Nephron progenitor cell (in vitro differentiated cells): ENCODE measurements around the gene TRIO.

Experiments
- DNase-seq: peaks from one replicate; pipeline ENCODE4 v3.0.0; 2021
- H3K27ac Mint-ChIP-seq: 2 replicates; pipeline ENCODE4 v1.8.0; 2021; ENCODE audit warnings: mild to moderate bottlenecking, moderate library complexity, mixed read lengths
- H3K27me3 Mint-ChIP-seq: 2 replicates; pipeline ENCODE4 v1.8.0; 2021; ENCODE audit warnings: mild to moderate bottlenecking, low read depth, mixed read lengths; ENCODE audit not compliant: poor library complexity
- H3K36me3 Mint-ChIP-seq: 2 replicates; pipeline ENCODE4 v1.8.0; 2021; ENCODE audit warnings: low read depth, mixed read lengths
- H3K4me1 Mint-ChIP-seq: 2 replicates; pipeline ENCODE4 v1.8.0; 2021; ENCODE audit warnings: mixed read lengths
- H3K4me3 Mint-ChIP-seq: 2 replicates; pipeline ENCODE4 v1.8.0; 2021; ENCODE audit warnings: mild to moderate bottlenecking, moderate library complexity, mixed read lengths
- H3K9me3 Mint-ChIP-seq: 2 replicates; pipeline ENCODE4 v1.8.0; 2021; ENCODE audit warnings: mild to moderate bottlenecking, moderate library complexity, mixed read lengths
- TF ChIP-seq, protein P1 (sequence below): fragments of 200-600 bp; sonication (generic); IDR thresholded peaks from 2 replicates; pipeline ENCODE4 v1.5.0; 2021; ENCODE audit warnings: antibody characterized with exemption

TRIO gene

DNA sequence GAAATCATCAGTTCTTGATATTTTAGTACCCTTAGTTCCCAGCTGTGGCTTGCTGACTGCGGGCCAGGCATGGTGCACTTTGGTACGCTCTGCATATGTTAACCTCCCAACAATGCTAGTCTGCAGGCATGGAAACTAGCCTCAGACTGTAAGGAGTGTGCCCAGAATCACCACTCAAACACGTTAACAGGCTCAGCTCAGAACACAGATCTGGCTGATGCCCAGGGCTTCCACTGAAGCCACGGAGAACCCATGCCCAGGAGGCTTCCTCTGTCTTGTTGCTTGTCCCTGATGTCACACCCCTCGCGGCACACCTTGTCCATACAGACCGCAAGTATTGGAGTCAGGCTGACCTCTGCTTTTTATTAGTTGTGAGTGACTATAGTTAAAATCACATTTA, 251.2 kb downstream of the TRIO start:
- Mint-ChIP-seq H3K27me3 (no peaks in the 10 kb centered on the region), H3K4me3 (no peak overlapping the region), H3K9me3 (peaks cover 10% of the 10 kb centered on the region), H3K4me1 (peaks cover under 1% of the 10 kb centered on the region), H3K36me3 (peaks cover 61% of the 10 kb centered on the region), H3K27ac (peak overlapping the region; percentile 29)
- DNase-seq: no peak
- TF ChIP-seq, protein P1, sequence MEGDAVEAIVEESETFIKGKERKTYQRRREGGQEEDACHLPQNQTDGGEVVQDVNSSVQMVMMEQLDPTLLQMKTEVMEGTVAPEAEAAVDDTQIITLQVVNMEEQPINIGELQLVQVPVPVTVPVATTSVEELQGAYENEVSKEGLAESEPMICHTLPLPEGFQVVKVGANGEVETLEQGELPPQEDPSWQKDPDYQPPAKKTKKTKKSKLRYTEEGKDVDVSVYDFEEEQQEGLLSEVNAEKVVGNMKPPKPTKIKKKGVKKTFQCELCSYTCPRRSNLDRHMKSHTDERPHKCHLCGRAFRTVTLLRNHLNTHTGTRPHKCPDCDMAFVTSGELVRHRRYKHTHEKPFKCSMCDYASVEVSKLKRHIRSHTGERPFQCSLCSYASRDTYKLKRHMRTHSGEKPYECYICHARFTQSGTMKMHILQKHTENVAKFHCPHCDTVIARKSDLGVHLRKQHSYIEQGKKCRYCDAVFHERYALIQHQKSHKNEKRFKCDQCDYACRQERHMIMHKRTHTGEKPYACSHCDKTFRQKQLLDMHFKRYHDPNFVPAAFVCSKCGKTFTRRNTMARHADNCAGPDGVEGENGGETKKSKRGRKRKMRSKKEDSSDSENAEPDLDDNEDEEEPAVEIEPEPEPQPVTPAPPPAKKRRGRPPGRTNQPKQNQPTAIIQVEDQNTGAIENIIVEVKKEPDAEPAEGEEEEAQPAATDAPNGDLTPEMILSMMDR: no peak

DNA sequence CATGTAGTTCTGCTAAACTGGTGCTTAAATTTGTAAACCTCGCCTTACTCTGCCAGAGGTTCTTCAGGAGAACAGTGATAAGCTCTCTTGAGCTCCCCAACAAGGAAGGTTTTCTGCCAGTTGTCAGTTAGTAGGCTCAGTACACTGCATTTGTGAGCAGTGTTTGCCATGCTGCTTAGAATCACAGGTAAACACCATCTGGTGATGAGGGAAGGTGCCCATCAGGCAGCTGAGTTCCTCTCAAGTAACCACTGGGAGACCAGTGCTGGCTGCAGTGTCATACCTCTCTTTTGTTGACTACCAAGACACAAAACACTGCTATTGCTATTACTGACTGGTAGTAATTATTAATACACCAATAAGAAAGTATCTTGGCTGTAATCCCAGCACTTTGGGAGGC, 252.3 kb downstream of the TRIO start:
- H3K4me3 Mint-ChIP-seq: no peak overlapping the region
- H3K27me3 Mint-ChIP-seq: no peaks in the 10 kb centered on the region
- DNase-seq: no peak
- TF ChIP-seq, protein P1: no peak
- no peak overlapping the region for H3K27ac Mint-ChIP-seq
- peaks cover 10% of the 10 kb centered on the region for H3K9me3 Mint-ChIP-seq
- peaks cover 11% of the 10 kb centered on the region for H3K4me1 Mint-ChIP-seq
- peaks cover 55% of the 10 kb centered on the region for H3K36me3 Mint-ChIP-seq

DNA sequence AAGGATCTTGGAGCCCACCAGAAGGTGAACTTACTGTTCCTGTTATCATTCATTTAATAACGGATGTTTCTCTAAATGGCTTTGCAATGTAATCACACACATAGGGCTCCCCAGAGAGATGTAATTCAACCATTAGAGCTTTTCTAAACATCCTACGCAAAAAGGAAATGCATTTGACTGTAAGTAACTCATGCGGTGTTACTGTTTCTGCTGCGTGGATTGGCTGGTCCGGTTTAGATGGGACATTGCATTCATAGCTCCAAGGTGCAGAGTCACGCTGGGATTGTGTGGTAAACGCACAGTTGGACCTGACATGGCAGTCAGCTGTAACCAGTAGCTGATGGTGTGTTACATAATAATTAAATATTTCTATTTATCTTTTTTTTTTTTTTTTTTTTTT, 252.9 kb downstream of the TRIO start:
- H3K27me3 Mint-ChIP-seq: no peaks in the 10 kb centered on the region

DNA sequence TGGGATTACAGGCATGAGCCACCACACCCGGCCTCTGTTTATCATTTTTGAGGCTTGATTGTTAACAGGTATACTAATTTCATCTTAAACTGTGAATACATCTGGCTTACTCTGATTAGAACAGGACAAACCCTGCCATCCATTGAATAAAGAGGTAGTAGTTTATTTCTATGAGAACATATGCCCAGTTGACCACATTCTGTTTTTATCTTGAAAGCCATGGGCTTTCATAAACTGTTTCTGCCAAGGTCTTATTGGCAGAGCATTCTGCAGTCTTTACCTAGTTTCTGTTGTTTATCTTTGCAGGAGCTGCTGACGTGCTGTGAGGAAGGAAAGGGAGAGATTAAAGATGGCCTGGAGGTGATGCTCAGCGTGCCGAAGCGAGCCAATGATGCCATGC, 253.6 kb downstream of the TRIO start:
- H3K4me3 Mint-ChIP-seq: no peak overlapping the region
- no peak for DNase-seq
- no peak overlapping the region for H3K27ac Mint-ChIP-seq
- peaks cover 24% of the 10 kb centered on the region for H3K4me1 Mint-ChIP-seq
- TF ChIP-seq, protein P1: no peak
- no peaks in the 10 kb centered on the region for H3K27me3 Mint-ChIP-seq
- H3K9me3 Mint-ChIP-seq: peaks cover 6% of the 10 kb centered on the region
- peaks cover 55% of the 10 kb centered on the region for H3K36me3 Mint-ChIP-seq

More for the DNA sequence above, 252.9 kb downstream of the TRIO start:
- Mint-ChIP-seq H3K27ac (no peak overlapping the region), H3K4me3 (no peak overlapping the region), H3K4me1 (peaks cover 17% of the 10 kb centered on the region), H3K36me3 (peaks cover 55% of the 10 kb centered on the region), H3K9me3 (peaks cover 10% of the 10 kb centered on the region)
- DNase-seq: no peak
- TF ChIP-seq, protein P1: no peak

DNA sequence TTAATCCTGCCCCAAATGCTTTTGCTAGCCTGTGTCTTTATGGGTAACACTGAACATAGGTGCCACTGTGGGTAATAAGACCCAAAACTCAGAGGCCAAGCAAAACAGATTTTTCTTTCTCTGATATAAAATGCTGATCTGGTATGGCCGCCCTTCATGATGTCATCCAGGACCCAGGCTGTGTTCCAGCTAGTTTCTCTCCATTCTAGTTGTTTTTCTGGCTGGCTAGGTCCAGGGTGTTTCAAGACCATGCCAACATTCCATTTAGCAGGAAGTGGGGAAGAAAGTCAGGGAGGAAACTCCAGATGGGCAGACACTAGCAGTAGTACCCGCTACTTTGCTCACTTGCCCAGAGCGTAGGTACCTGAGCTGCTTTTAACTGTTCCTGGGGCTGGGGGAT, 254.6 kb downstream of the TRIO start:
- Mint-ChIP-seq H3K4me1 (peaks cover 30% of the 10 kb centered on the region), H3K27me3 (no peaks in the 10 kb centered on the region), H3K9me3 (no peaks in the 10 kb centered on the region), H3K36me3 (peaks cover 55% of the 10 kb centered on the region), H3K4me3 (no peak overlapping the region), H3K27ac (peak overlapping the region; percentile 50)
- TF ChIP-seq, protein P1: no peak
- DNase-seq: no peak

DNA sequence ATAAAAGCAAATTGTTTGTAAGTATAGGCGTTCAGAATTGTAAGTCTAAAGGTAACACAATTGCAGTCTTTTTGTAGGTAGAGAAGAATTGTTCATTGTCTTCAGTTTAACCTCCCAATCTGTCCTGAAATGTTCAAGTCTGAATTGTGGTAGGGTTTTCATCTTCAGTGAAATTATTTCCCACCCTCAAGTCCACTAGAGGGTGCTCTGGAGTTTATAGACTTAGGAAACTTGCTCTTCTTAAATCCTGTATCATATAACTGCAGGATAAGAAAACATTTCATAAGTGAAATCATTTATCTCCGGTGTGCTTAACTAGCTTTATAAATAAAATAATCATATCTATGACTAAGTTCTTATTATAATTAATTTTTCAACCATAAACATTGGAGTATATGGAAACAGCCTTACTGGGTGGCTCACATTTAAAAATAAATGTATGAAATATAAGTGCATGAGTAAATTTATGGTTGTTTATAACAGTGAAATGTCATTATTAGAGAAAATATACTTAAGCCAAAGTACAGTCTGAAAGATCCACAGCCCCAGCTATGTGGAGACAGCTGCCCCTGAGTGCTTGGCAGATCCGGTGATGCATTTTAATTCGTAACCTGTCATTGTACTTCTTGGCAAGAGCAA, 256.0 kb downstream of the TRIO start:
- Mint-ChIP-seq H3K27ac (no peak overlapping the region), H3K27me3 (no peaks in the 10 kb centered on the region), H3K36me3 (peaks cover 49% of the 10 kb centered on the region), H3K4me1 (peaks cover 31% of the 10 kb centered on the region), H3K9me3 (no peaks in the 10 kb centered on the region), H3K4me3 (no peak overlapping the region)
- DNase-seq: no peak
- TF ChIP-seq, protein P1: peak; percentile 68
